HUES64 (cell line): ENCODE data around the gene SYT8.

Experiments
- H3K27ac ChIP-seq: 2 replicates; pipeline ENCODE4 v1.7.0; 2013; ENCODE audit warnings: low read depth, low read length, inconsistent platforms
- H3K27me3 ChIP-seq: 2 replicates; pipeline ENCODE4 v1.6.1; 2013; ENCODE audit warnings: mild to moderate bottlenecking, low read length; ENCODE audit not compliant: insufficient read depth
- H3K36me3 ChIP-seq: 2 replicates; pipeline ENCODE4 v1.6.1; 2013; ENCODE audit warnings: mild to moderate bottlenecking, low read length; ENCODE audit not compliant: insufficient read depth
- H3K4me1 ChIP-seq: 2 replicates; pipeline ENCODE4 v1.6.1; 2013; ENCODE audit warnings: mild to moderate bottlenecking, low read length, moderate library complexity; ENCODE audit not compliant: insufficient read depth
- H3K4me3 ChIP-seq: 2 replicates; pipeline ENCODE4 v1.5.1; 2013; ENCODE audit warnings: mild to moderate bottlenecking, low read length, moderate library complexity
- H3K9ac ChIP-seq: 2 replicates; pipeline ENCODE4 v1.6.1; 2013; ENCODE audit warnings: mild to moderate bottlenecking, low read depth, low read length
- H3K9me3 ChIP-seq: 2 replicates; pipeline ENCODE4 v1.6.1; 2013; ENCODE audit warnings: low read depth, low read length; ENCODE audit not compliant: insufficient read depth
- WGBS: fragments of 150-250, 120-280 bp; methylation state at CpG from one replicate; pipeline ENCODE4 v1.1.7; 2013; ENCODE audit warnings: missing lambda C conversion rate; 5-methylcytosine and 5-hydroxymethylcytosine counted together

The SYT8 gene

GRCh38 chr11:1827095-1827813 is 7.5 kb upstream of the SYT8 start:
- H3K36me3 ChIP-seq, result no peaks in the 10 kb centered on the region
- WGBS, result 94% methylated on average over 27 of the region's 27 CpGs
- no peak overlapping the region for H3K9ac ChIP-seq
- H3K4me3 ChIP-seq, result no peak overlapping the region
- 0 out of 2 replicates have a peak, but pooled peaks cover 5% of the 10 kb centered on the region for H3K27me3 ChIP-seq
- H3K27ac ChIP-seq, result no peak overlapping the region
- H3K9me3 ChIP-seq, result no peaks in the 10 kb centered on the region
- H3K4me1 ChIP-seq, result no peaks in the 10 kb centered on the region

GRCh38 chr11:1827931-1828330 is 6.9 kb upstream of the SYT8 start:
- no peaks in the 10 kb centered on the region for H3K4me1 ChIP-seq
- H3K9ac ChIP-seq, result no peak overlapping the region
- H3K36me3 ChIP-seq, result no peaks in the 10 kb centered on the region
- WGBS, result 89% methylated on average over 19 of the region's 19 CpGs
- no peak overlapping the region for H3K27ac ChIP-seq
- H3K4me3 ChIP-seq, result no peak overlapping the region
- H3K27me3 ChIP-seq, result peaks cover 9% of the 10 kb centered on the region; the same call in 1 of the 2 replicates
- no peaks in the 10 kb centered on the region for H3K9me3 ChIP-seq

- Histone ChIP-seq H3K27me3 (peaks cover 13% of the 10 kb centered on the region; the same call in 1 of the 2 replicates), H3K27ac (no peak overlapping the region), H3K9ac (no peak overlapping the region), H3K4me3 (no peak overlapping the region), H3K4me1 (no peaks in the 10 kb centered on the region), H3K36me3 (no peaks in the 10 kb centered on the region), H3K9me3 (no peaks in the 10 kb centered on the region)
- WGBS, result 92% methylated on average over 12 of the region's 12 CpGs
Observed at GRCh38 chr11:1828542-1828941, 6.2 kb upstream of the SYT8 start.

DNA sequence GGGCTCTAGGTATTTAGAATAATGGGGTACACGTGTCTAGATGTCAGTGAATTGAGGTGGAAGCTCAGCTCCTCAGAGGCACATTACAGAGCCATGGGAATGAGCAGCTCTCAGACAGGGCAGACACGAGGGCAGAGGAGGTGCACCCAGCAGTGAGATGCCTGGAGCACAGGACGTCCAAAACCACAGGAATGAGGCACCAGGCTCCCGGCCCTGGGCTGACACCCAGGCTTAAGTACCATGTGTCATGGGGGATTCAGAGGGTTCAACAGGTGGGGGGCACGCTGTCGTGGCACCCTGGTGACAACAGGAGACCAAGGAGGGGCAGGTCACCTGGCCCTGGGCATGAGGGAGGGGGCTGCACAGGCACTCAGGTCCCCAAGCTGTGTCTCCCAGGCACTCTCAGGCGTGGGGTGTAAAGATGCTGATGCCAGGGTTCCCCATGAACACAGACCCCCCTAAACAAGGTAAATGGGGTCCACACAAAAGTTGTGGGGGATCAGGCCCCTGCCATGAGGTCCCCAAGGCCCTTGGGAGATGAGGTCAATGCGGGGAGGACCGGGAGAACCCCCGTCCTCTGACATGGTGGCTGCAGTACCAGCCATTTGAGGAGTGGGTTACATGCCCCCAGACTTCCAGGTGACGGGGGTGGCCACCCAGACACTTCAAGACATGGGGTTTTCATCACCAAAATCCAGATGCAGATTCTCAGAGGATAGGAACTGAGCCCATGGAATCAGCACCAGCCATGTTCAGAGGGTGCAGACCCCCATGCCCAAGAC is 5.6 kb upstream of the SYT8 start:
- Histone ChIP-seq H3K9me3 (no peaks in the 10 kb centered on the region), H3K9ac (no peak overlapping the region), H3K4me1 (no peaks in the 10 kb centered on the region), H3K27ac (no peak overlapping the region), H3K27me3 (peaks cover 13% of the 10 kb centered on the region; the same call in 1 of the 2 replicates), H3K36me3 (no peaks in the 10 kb centered on the region), H3K4me3 (no peak overlapping the region)
- 82% methylated on average over 11 of the region's 11 CpGs for WGBS

DNA sequence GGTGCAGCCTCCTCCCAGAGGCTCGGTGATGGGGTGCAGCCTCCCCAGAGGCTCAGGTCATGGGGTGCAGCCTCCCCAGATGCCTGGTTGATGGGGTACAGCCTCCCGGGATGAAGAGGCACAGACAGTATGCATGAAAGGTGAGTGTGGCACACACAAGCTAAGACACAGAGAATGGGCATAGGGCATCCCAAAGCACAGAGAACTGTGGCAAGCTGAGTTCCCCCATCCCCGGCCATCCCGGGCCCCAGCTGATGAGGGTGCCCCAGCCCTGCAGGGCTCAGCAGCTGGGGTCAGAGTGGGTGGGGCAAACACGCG is 4.8 kb upstream of the SYT8 start:
- Histone ChIP-seq H3K27ac (no peak overlapping the region), H3K9ac (no peak overlapping the region)

DNA sequence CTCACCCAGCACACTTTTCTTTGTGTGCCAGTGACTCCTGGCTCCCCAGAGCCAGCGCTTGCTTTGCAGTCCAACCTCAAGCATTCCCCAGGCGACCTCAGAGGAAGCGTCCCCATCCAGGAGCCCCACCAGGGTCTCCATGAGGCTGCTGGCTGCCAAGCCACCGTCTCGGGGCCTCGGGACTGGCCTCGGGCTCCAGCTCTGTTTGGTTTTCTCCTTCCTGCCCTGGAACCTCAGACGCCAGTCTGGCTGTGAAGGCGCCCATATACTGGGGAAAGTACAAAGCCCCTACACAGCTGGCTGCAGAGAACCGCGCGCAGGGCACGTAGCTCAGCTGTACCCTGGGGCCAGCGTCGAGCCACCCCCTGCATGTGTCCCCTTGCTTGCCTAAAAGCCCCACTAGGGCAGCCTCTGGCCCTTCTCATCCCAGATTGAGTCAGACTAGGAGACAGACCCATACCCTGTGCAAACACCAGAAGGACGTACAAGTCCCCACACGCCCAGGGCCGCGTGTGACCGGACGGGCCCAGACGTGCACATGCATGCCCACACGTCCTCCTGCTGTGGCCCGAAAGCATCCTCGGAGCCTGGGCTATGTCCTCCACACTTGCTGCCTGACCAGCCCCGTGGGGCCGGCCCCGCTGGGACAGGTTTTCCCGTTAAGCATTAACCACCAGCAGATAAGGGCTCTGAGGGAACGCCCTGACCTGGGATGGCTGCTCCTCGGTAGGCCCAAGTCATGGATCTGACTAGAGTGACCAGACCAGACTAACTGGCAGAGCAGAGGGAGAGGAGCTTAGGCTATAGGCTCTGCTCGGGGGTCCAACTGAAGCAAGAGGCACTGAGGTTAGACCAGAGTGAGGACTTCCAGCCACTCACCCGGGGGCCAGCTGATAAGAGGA is 4.2 kb upstream of the SYT8 start:
- no peak overlapping the region for H3K27ac ChIP-seq
- no peaks in the 10 kb centered on the region for H3K9me3 ChIP-seq
- H3K9ac ChIP-seq, result no peak overlapping the region
- no peak overlapping the region for H3K4me3 ChIP-seq
- H3K36me3 ChIP-seq, result no peaks in the 10 kb centered on the region
- H3K4me1 ChIP-seq, result no peaks in the 10 kb centered on the region
- WGBS, result 89% methylated on average over 33 of the region's 33 CpGs
- peaks cover 13% of the 10 kb centered on the region; the same call in 1 of the 2 replicates for H3K27me3 ChIP-seq

More for the DNA sequence above, 4.8 kb upstream of the SYT8 start:
- H3K9me3 ChIP-seq, result no peaks in the 10 kb centered on the region
- 87% methylated on average over 6 of the region's 6 CpGs for WGBS
- H3K27me3 ChIP-seq, result peaks cover 13% of the 10 kb centered on the region; the same call in 1 of the 2 replicates
- H3K4me3 ChIP-seq, result no peak overlapping the region
- H3K36me3 ChIP-seq, result no peaks in the 10 kb centered on the region
- no peaks in the 10 kb centered on the region for H3K4me1 ChIP-seq

- H3K9me3 ChIP-seq, result no peaks in the 10 kb centered on the region
- H3K27me3 ChIP-seq, result peaks cover 13% of the 10 kb centered on the region; the same call in 1 of the 2 replicates
- 78% methylated on average over 26 of the region's 26 CpGs for WGBS
- H3K9ac ChIP-seq, result no peak overlapping the region
- H3K4me1 ChIP-seq, result no peaks in the 10 kb centered on the region
- no peak overlapping the region for H3K4me3 ChIP-seq
- H3K36me3 ChIP-seq, result no peaks in the 10 kb centered on the region
- no peak overlapping the region for H3K27ac ChIP-seq
Observed at GRCh38 chr11:1831338-1832210, 3.2 kb upstream of the SYT8 start.

- WGBS, result 14% methylated on average over 40 of the region's 40 CpGs
- Histone ChIP-seq H3K4me3 (peak overlapping the region; percentile 52), H3K9ac (peak overlapping the region; percentile 19; the same call in 1 of the 2 replicates), H3K27ac (no peak overlapping the region), H3K9me3 (no peaks in the 10 kb centered on the region), H3K36me3 (no peaks in the 10 kb centered on the region), H3K27me3 (peaks cover 13% of the 10 kb centered on the region; the same call in 1 of the 2 replicates), H3K4me1 (no peaks in the 10 kb centered on the region)
Observed at GRCh38 chr11:1832211-1832919, 2.4 kb upstream of the SYT8 start.

GRCh38 chr11:1832920-1833295 is 1.9 kb upstream of the SYT8 start:
- 39% methylated on average over 17 of the region's 17 CpGs for WGBS
- peaks cover 10% of the 10 kb centered on the region; the same call in 1 of the 2 replicates for H3K27me3 ChIP-seq
- H3K36me3 ChIP-seq, result no peaks in the 10 kb centered on the region
- H3K9me3 ChIP-seq, result no peaks in the 10 kb centered on the region
- no peak overlapping the region for H3K27ac ChIP-seq
- peak overlapping the region; percentile 52 for H3K4me3 ChIP-seq
- peak overlapping the region; percentile 19; the same call in 1 of the 2 replicates for H3K9ac ChIP-seq
- no peaks in the 10 kb centered on the region for H3K4me1 ChIP-seq
